GM21423 (cell line): ENCODE results near the gene ABCC3.

Experiments used
- ATAC-seq: cut with Tn5 transposase; IDR thresholded peaks from one replicate; pipeline ENCODE4 v1.9.1; 2021; ENCODE audit warnings: mild to moderate bottlenecking, moderate library complexity; ENCODE audit not compliant: unreplicated experiment

The ABCC3 gene

DNA sequence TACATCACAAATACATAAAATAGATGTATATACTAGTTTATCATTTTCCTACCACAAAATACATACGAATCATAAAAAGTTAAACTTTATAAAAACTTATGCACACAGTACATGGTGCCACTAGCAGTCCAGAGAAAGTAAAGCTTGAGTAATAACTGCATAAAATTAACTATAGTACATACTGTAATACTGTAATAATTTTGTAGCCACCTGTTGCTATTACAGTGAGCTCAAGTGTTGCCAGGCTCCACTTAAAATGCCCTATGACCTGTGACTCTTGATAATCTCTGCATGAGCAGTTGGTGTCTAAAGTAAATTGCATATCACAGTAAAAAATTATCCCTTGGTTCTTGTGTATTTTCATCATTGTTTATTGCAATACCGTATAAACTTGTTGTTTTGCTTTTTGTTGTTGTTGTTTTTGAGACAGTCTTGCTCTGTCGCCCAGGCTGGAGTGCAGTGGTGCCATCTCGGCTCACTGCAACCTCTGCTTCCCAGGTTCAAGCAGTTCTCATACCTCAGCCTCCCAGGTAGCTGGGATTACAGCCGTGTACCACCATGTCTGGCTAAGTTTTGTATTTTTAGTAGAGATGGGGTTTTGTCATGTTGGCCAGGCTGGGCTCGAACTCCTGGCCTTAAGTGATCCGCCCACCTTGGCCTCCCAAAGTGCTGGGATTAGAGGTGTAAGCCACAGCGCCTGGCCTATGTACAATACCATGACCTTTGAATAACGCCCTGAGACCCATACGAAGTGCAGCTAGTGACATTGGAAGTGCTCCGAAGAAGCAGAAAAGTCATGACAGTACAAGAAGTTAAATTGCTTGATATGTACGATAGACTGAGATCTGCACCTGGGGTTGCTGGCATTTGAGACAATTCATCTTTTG is 91.3 kb downstream of the ABCC3 start:
- no peak for ATAC-seq

- ATAC-seq = no peak
Measured at GRCh38 chr17:50728112-50728429, 93.4 kb downstream of the ABCC3 start.

DNA sequence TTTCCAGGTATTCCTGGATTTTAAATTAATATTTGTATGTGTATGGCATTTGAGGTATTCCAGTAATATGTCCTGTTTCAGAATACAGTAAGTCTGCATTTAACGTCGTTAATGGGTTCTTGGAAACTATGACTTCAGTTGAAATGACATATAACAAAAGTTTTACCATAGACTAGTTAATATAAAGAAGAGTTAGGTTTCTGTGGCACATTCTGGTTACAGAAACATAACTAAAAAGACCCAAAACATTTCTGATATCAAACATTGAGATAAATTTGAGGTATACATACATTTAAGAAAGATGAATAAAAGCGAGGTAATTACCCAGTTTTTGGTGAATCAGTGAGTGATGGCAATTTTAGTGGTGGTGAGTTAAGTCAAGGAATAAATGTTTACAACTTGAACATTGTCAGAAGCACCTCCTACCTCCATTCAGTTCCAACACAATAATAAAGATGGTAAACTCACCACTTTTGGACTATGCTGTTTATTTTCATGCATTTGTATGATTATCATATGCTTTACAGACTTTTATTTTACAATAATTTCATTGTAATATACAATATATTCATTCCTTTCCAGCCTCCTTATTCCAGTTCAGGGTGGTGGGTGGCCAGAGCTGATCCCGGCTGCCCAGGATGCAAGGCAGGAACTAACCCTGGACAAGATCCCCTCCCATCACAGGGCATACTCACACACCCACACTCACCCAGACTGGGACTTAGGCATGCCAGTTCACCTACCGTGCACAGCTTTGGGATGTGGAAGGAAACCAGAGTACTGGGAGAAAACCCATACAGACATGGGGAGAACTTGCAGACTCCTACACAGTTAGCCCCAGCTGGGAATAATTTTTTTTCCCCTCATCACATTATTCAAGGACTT is 94.4 kb downstream of the ABCC3 start:
- no peak for ATAC-seq

- no peak for ATAC-seq
Measured at GRCh38 chr17:50731575-50732460, 97.1 kb downstream of the ABCC3 start.

- no peak for ATAC-seq
Measured at GRCh38 chr17:50735287-50735686, 100.6 kb downstream of the ABCC3 start.

GRCh38 chr17:50737118-50737698 is 102.5 kb downstream of the ABCC3 start:
- no peak for ATAC-seq

- no peak for ATAC-seq
Measured at GRCh38 chr17:50739098-50739497, 104.4 kb downstream of the ABCC3 start.
